B cell (primary cell): Measurements from ENCODE around the gene UBXN6. TPM values are rescaled to one million over a fixed set of nuclear protein-coding genes. Genes with fewer than 3 reads are reported as not detected.

Experiments
- ATAC-seq: fragments of 200-7000 bp; cut with Tn5 transposase; one replicate; pipeline ENCODE4 v1.10.0; 2021; ENCODE audit warnings: low read depth, mild to moderate bottlenecking, moderate number of reproducible peaks, moderate library complexity
- CTCF ChIA-PET: fragments of 350-600 bp; sonication (Branson Sonifier 250); formaldehyde crosslinking; loops from one replicate; lab custom pipeline; 2021; ENCODE audit warnings: antibody characterized with exemption, inconsistent platforms; lab: Charles Lee
- POLR2A ChIA-PET: fragments of 350-600 bp; sonication (Branson Sonifier 250); formaldehyde crosslinking; loops from one replicate; lab custom pipeline; 2021; ENCODE audit warnings: antibody characterized with exemption; lab: Charles Lee
- DNase-seq: peaks from one replicate; pipeline ENCODE4 v3.0.0; 2013
- H2AFZ ChIP-seq: 2 replicates; pipeline ENCODE4 v1.6.1; 2012; ENCODE audit warnings: mild to moderate bottlenecking, low read depth, low read length; ENCODE audit not compliant: insufficient read depth, poor library complexity, severe bottlenecking
- H3K27ac ChIP-seq, 2 donors: 1 replicate in 1 of 2; 2 replicates in 1 of 2; pipeline ENCODE4 v1.5.1; 2012 to 2013; ENCODE audit warnings: low read length in 2 of 2, mild to moderate bottlenecking in 2 of 2, moderate library complexity in 1 of 2
- H3K27me3 ChIP-seq, 4 experiments: fragments of 200-600 bp in 1 of 4; sonication (generic) in 1 of 4; replicated peaks in 1 of 4; 1 replicate in 2 of 4; 2 replicates in 2 of 4; pipeline versions ENCODE4 v1.6.1 to v1.7.0; 2013 to 2016; ENCODE audit warnings: low read length in 3 of 4, mild to moderate bottlenecking in 2 of 4, mixed read lengths in 1 of 4, moderate library complexity in 1 of 4; ENCODE audit not compliant: insufficient read depth in 4 of 4, control insufficient read depth in 3 of 4; ENCODE audit errors: control extremely low read depth in 1 of 4
- H3K36me3 ChIP-seq, 2 experiments: replicated peaks in 1 of 2; 1 replicate in 1 of 2; 2 replicates in 1 of 2; pipeline versions ENCODE4 v1.6.1 to v1.7.1; 2013; ENCODE audit warnings: low read length in 1 of 2; ENCODE audit not compliant: insufficient read depth in 2 of 2, control insufficient read depth in 1 of 2; ENCODE audit errors: control extremely low read depth in 1 of 2, extremely low read depth in 1 of 2
- H3K4me1 ChIP-seq, 2 donors: fragments of 200-600 bp in 1 of 2; sonication (generic) in 1 of 2; 1 replicate in 1 of 2; 2 replicates in 1 of 2; pipeline versions ENCODE4 v1.5.1 to v1.6.1; 2013 to 2017; ENCODE audit warnings: low read length in 2 of 2; ENCODE audit not compliant: control insufficient read depth in 2 of 2, insufficient read depth in 2 of 2
- H3K4me2 ChIP-seq: replicated peaks from 2 replicates; pipeline ENCODE3; 2012; ENCODE audit warnings: mild to moderate bottlenecking, low read depth, low read length; ENCODE audit not compliant: poor library complexity, severe bottlenecking
- H3K4me3 ChIP-seq, 5 experiments: fragments of 200-600 bp in 1 of 5; sonication (generic) in 1 of 5; 1 replicate in 3 of 5; 2 replicates in 2 of 5; pipeline versions ENCODE4 v1.5.1 to v1.7.0; 2011 to 2016; ENCODE audit warnings: low read length in 4 of 5, mild to moderate bottlenecking in 4 of 5, low read depth in 2 of 5, control low read depth in 1 of 5, moderate library complexity in 1 of 5; ENCODE audit not compliant: insufficient read depth in 1 of 5; ENCODE audit errors: control extremely low read depth in 1 of 5, extremely low read depth in 1 of 5
- H3K79me2 ChIP-seq: fragments of 200-600 bp; sonication (generic); one replicate; pipeline ENCODE4 v1.6.0; 2016; ENCODE audit warnings: low read length; ENCODE audit not compliant: control insufficient read depth, insufficient read depth
- H3K9ac ChIP-seq: fragments of 200-600 bp; sonication (generic); 2 replicates; pipeline ENCODE4 v1.6.1; 2017; ENCODE audit warnings: mild to moderate bottlenecking, low read length, moderate library complexity
- H3K9me3 ChIP-seq, 3 donors: one replicate each; pipeline versions ENCODE4 v1.6.1 to v1.7.1; 2013; ENCODE audit warnings: low read length in 2 of 3; ENCODE audit not compliant: control insufficient read depth in 2 of 3, insufficient read depth in 1 of 3; ENCODE audit errors: control extremely low read depth in 1 of 3
- H4K20me1 ChIP-seq: 2 replicates; pipeline ENCODE4 v1.6.0; 2012; ENCODE audit warnings: mild to moderate bottlenecking, low read length; ENCODE audit not compliant: insufficient read depth, control insufficient read depth, poor library complexity, severe bottlenecking
- H3K27ac Mint-ChIP-seq: one replicate; pipeline ENCODE4 v1.8.0; 2021; ENCODE audit warnings: mixed read lengths
- H3K27me3 Mint-ChIP-seq: one replicate; pipeline ENCODE4 v1.8.0; 2021; ENCODE audit warnings: mixed read lengths
- H3K4me1 Mint-ChIP-seq: one replicate; pipeline ENCODE4 v1.8.0; 2021; ENCODE audit warnings: mixed read lengths
- H3K4me3 Mint-ChIP-seq: one replicate; pipeline ENCODE4 v1.8.0; 2021; ENCODE audit warnings: mixed read lengths
- H3K9me3 Mint-ChIP-seq: one replicate; pipeline ENCODE4 v1.8.0; 2022; ENCODE audit warnings: mixed read lengths; ENCODE audit not compliant: insufficient read depth
- EZH2 ChIP-seq: IDR thresholded peaks from 2 replicates; pipeline ENCODE4 v1.6.1; 2012; ENCODE audit warnings: borderline replicate concordance, low read depth, mild to moderate bottlenecking, moderate library complexity, low read length; ENCODE audit not compliant: insufficient read depth, poor library complexity, severe bottlenecking
- WGBS: methylation state at CpG from one replicate; pipeline ENCODE4 v1.1.5; 2013; ENCODE audit warnings: missing lambda C conversion rate; ENCODE audit not compliant: insufficient coverage; 5-methylcytosine and 5-hydroxymethylcytosine counted together
- intact Hi-C: fragments of 100-400 bp; cut with micrococcal nuclease; formaldehyde crosslinking; loops from one replicate; pipeline ENCODE4 v1.10.0; 2022
- polyA plus RNA-seq: library from polyadenylated mRNA; depleted of rRNA; stranded (reverse); fragments of >200 nt; gene quantifications from 2 replicates; pipeline ENCODE4 v1.2.3, GENCODE V29; 2012
- total RNA-seq, 2 donors: library from RNA; stranded (reverse); fragments of 120-200 nt in 1 of 2; gene quantifications; 1 replicate in 1 of 2; 2 replicates in 1 of 2; pipeline versions ENCODE4 v1.2.3 to v1.2.4, GENCODE V29; 2013 to 2022
- TF ChIP-seq, protein P1 (sequence below): fragments of 200-600 bp; IDR thresholded peaks from one replicate; pipeline ENCODE4 v1.8.0; 2022; ENCODE audit warnings: antibody characterized with exemption, mild to moderate bottlenecking

UBXN6 gene
- total and polyA plus RNA-seq, 2 donors (not counting 1 experiment from before 2014, with no cell fraction given) = 75.8 to 76.6 TPM

GRCh38 chr19:4431296-4431695, 26.3 kb downstream of the UBXN6 start:
- peaks cover 18 to 40% of the 10 kb centered on the region in 2 donors for H3K4me1 ChIP-seq
- 86% methylated on average over 6 of the region's 9 CpGs for WGBS
- no peak overlapping the region for H3K4me3 ChIP-seq
- Mint-ChIP-seq H3K9me3 (no peaks in the 10 kb centered on the region), H3K27me3 (no peaks in the 10 kb centered on the region), H3K27ac (peak overlapping the region; percentile 97), H3K4me3 (peak overlapping the region; percentile 85), H3K4me1 (peaks cover 30% of the 10 kb centered on the region)
- no peaks in the 10 kb centered on the region for H3K27me3 ChIP-seq
- intact Hi-C loops = no loop called here
- no peak overlapping the region for H2AFZ ChIP-seq
- H3K79me2 ChIP-seq = no peaks in the 10 kb centered on the region
- peak overlapping the region; percentile 56 for H3K9ac ChIP-seq
- no peaks in the 10 kb centered on the region for H3K36me3 ChIP-seq
- H3K27ac ChIP-seq = peak overlapping the region; percentile 40 to 78
- ChIA-PET POLR2A (no interaction called here), CTCF (no interaction called here)
- DNase-seq (no peak), ATAC-seq (no peak)
- H3K9me3 ChIP-seq = no peaks in the 10 kb centered on the region
- no peaks in the 10 kb centered on the region for H4K20me1 ChIP-seq
- H3K4me2 ChIP-seq = peak overlapping the region; percentile 67
- TF ChIP-seq EZH2 = no peak
- TF ChIP-seq, protein P1, sequence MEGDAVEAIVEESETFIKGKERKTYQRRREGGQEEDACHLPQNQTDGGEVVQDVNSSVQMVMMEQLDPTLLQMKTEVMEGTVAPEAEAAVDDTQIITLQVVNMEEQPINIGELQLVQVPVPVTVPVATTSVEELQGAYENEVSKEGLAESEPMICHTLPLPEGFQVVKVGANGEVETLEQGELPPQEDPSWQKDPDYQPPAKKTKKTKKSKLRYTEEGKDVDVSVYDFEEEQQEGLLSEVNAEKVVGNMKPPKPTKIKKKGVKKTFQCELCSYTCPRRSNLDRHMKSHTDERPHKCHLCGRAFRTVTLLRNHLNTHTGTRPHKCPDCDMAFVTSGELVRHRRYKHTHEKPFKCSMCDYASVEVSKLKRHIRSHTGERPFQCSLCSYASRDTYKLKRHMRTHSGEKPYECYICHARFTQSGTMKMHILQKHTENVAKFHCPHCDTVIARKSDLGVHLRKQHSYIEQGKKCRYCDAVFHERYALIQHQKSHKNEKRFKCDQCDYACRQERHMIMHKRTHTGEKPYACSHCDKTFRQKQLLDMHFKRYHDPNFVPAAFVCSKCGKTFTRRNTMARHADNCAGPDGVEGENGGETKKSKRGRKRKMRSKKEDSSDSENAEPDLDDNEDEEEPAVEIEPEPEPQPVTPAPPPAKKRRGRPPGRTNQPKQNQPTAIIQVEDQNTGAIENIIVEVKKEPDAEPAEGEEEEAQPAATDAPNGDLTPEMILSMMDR = no peak

DNA sequence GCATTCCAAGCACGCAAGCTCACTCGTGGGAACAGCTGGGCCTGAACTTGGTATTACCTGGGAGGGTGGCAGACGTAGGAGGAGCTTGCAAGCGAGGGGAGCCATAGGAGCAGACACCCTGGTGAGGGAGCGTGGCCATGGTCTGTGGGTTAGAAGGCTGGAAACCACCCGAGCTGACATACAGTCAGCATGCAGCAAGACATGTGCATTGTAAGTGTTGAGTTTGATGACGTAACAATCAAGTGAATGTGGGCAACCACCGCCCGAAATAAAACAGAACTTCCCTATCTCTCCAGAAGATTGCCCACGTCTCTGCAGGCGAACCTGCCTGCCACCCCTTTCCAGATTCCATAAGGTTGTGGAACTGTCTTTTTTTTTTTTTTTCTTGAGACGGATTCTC, 26.8 kb downstream of the UBXN6 start:
- no peaks in the 10 kb centered on the region for H3K79me2 ChIP-seq
- H3K4me3 ChIP-seq = no peak overlapping the region
- no peaks in the 10 kb centered on the region for H3K9me3 Mint-ChIP-seq
- no peak overlapping the region for H3K9ac ChIP-seq
- H3K4me2 ChIP-seq = peak overlapping the region; percentile 67
- H3K4me3 Mint-ChIP-seq = peak overlapping the region; percentile 69
- peaks cover 18 to 40% of the 10 kb centered on the region in 2 donors for H3K4me1 ChIP-seq
- no peaks in the 10 kb centered on the region for H3K27me3 Mint-ChIP-seq
- no peaks in the 10 kb centered on the region for H3K27me3 ChIP-seq
- TF ChIP-seq EZH2 = no peak
- TF ChIP-seq, protein P1 = no peak
- ChIA-PET CTCF (no interaction called here), POLR2A (interaction anchor here (0.7 kb wide), 1 partner anchor 14 kb away, joined by 3 read pairs; no protein-coding TSS in a partner anchor)
- peak overlapping the region; percentile 89 for H3K27ac Mint-ChIP-seq
- H3K9me3 ChIP-seq = no peaks in the 10 kb centered on the region
- no peaks in the 10 kb centered on the region for H3K36me3 ChIP-seq
- H4K20me1 ChIP-seq = no peaks in the 10 kb centered on the region
- intact Hi-C loops = no loop called here
- ATAC-seq (peak; percentile 77), DNase-seq (peak; percentile 81)
- peaks cover 30% of the 10 kb centered on the region for H3K4me1 Mint-ChIP-seq
- H3K27ac ChIP-seq = peak overlapping the region; percentile 59 to 78
- WGBS = 76% methylated on average over 10 of the region's 12 CpGs
- H2AFZ ChIP-seq = no peak overlapping the region
